GM21515 (cell line): ENCODE data around the gene ARHGAP35.
A peak's percentile ranks its signal among the peaks of the same experiment; 100 is the strongest.
"Not testable (repeated sequence)": the region's sequence is repeated elsewhere in the genome, so short reads cannot be mapped to it uniquely, and the experiment has no call there.

ENCODE experiments used
- ATAC-seq: cut with Tn5 transposase; IDR thresholded peaks from one replicate; pipeline ENCODE4 v1.9.1; 2021; ENCODE audit not compliant: unreplicated experiment

The ARHGAP35 gene

GRCh38 chr19:46842791-46843190 is 18.0 kb upstream of the ARHGAP35 start:
- no peak for ATAC-seq

DNA sequence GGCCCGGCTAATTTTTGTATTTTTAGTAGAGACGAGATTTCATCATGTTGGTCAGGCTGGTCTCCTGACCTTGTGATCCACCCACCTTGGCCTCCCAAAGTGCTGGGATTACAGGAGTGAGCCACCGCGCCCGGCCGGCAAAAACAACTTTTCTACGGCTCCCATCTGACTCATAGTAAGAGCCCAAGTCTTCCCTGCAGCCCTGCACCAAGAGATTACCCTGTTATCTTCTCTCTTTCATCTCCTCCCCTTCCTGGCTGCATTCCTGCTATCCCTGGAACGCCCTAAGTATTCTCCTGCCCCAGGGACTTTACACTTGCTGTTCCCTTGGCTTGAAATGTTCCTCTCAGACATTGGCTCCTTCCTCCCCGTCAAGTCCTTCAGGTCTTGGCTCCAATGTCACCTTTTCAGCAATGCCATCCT is 16.7 kb upstream of the ARHGAP35 start:
- ATAC-seq, result no peak

DNA sequence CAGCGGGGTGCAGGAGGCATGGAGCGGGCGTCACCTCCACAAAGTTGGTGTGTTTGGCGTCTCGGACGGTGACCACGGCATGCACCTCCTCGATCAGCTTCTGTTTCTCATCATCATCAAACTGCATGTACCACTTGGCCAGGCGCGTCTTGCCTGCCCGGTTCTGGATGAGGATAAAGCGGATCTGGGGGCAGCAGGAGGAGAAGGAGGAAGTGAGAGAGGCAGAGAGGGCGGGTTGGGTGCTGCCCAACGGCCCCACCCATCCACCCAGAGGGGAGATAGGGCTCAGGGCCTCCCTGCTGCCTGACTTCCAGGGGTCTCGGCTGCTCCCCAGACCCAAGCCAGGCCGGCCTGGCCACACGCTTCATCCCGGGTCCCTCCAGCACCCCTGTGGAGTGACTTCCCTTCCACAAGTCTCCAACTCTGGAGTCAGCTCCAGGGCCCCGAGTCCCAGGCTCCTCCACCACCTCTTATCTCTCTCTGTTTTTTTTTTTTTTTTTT is 14.8 kb upstream of the ARHGAP35 start:
- ATAC-seq, result no peak

DNA sequence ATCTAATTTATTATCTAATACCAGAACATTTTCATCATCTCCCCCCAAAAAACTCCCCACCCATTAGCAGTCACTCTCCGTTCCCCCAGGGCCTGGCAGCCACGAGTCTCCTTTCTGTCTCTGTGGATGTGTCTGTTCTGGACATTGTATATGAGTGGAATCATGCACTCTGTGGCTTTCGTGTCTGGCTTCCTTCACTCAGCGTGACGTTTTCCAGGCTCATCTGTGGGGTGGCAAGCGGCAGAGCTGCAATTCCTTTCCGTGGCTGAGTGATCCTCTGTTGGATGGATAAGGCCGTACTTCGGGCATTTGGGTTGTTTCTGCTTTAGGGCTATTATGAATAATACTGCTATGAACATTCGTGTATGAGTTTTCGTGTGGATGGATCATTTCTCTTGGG is 13.3 kb upstream of the ARHGAP35 start:
- ATAC-seq, result no peak

DNA sequence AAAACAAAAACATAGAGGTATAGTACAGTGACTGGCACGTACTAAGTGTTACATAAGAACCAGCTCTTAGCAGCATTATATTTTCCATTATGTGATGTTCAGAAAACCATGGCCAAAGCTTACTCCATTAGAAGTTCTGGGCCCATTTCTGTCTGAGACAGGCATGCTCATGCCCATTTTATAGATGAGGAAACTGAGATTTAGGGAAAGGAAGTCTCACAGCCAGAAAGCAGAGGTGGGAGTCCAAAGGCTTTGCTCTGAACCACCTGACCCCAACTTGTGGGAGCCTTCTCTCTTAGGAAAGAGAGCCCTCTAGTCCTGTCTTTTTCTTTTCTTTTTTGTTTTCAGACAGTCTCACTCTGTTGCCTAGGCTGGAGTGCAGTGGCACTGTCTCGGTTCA is 12.4 kb upstream of the ARHGAP35 start:
- ATAC-seq, result no peak

GRCh38 chr19:46849610-46850009 is 11.2 kb upstream of the ARHGAP35 start:
- no peak for ATAC-seq

GRCh38 chr19:46850228-46851203 is 10.3 kb upstream of the ARHGAP35 start, which contains the start of gene AP2S1:
Gene AP2S1 (minus strand): TSS chr19:46850846. CDS start chr19:46850766, 80 bp downstream.
- ATAC-seq, result peak; percentile 87

DNA sequence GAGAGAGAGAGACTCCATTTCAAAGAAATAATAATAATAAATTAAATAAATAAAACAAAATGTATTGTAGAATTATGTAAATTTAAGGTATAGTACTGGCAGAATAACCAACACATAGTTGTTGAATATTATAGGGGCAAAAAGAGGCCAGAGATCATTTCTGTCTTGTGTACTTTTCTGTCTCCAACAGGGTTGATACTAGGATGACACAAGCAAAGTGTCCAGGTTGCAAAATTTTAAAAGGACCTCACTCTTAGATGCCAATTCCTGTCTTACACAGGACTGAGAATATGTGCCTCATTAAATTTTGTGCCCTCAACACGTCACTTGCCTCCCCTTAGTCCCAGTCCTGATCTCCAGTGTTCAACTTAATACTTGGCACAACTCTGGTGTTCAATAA is 8.0 kb upstream of the ARHGAP35 start:
- no peak for ATAC-seq

GRCh38 chr19:46854698-46855097 is 6.1 kb upstream of the ARHGAP35 start:
- not testable (repeated sequence) for ATAC-seq

GRCh38 chr19:46856062-46857022 is 4.5 kb upstream of the ARHGAP35 start:
- ATAC-seq, result peak; percentile 39

DNA sequence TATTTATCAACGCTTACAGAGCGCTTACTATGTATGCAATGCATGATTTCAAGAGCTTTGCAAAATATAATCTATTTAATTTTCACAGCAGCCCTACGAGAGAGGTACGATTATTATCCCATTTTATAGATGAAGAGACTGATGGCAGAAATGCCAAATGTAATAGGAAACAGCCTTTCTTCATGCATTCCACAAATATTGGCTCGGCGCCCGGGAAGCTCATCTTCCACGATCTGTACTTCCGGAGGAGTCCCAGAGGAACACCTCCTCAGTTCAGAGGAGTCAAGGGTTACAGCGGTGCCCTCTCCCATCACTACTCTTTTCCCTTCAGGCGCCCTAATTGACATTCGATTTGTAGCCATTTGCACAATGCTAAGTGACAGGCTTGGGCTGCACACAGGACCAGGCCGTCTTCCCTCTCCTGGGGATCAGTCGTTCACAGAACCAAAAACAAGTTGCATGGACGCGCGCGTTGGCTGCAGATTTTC is 1.1 kb upstream of the ARHGAP35 start:
- ATAC-seq, result no peak

- peak; percentile 58 for ATAC-seq
Observed at GRCh38 chr19:46860125-46860845, 512 bp upstream of the ARHGAP35 start.

GRCh38 chr19:46861691-46862502 is 1.1 kb downstream of the ARHGAP35 start:
- ATAC-seq, result no peak

- ATAC-seq, result no peak
Observed at GRCh38 chr19:46862503-46862834, 1.7 kb downstream of the ARHGAP35 start.

- no peak for ATAC-seq
Observed at GRCh38 chr19:46862974-46863632, 2.3 kb downstream of the ARHGAP35 start.

- no peak for ATAC-seq
Observed at GRCh38 chr19:46863818-46864629, 3.2 kb downstream of the ARHGAP35 start.

DNA sequence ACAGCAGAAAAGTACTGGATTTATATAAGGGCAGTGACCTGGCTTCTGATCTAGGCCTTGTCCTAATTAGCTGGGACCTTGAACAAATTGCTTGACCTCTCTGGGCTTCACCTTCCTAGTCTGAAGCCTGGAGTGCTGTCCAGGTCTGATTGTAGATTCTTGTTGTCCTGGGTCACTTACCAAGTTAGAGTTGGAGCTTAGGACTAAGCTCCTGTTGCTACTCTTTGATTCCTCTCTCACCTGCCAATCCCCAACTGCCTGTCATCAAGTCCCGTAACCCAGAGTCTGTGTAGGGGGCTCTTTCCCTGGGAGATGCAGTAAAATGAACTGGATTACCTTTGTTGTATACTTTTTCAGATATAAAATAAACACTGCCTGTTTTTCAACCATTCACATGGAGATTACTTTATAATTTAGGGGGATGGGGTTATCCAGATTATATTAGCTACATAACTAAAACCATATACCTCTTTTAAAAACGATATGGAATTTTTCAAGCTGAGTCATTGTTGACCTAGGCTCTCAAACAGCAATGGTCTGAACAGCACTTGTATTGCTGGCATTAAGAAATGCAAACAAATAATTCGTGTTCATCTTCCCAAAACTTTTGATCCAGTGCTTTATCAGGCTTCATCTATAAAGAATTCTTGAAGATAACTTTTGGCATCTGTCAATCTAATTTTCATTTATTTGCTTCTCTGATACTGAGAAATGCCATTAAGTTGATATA is 5.8 kb downstream of the ARHGAP35 start:
- ATAC-seq, result no peak

GRCh38 chr19:46867170-46867569 is 6.4 kb downstream of the ARHGAP35 start:
- no peak for ATAC-seq
